Stimulated activated CD4-positive, alpha-beta T cell treated with anti-CD3 and anti-CD28 coated beads, TNF-alpha, amount 100 ng/mL, for 4 hours (primary cell): Measurements from ENCODE around the gene EBLN2.
"Not testable (repeated sequence)": the region's sequence is repeated elsewhere in the genome, so short reads cannot be mapped to it uniquely, and the experiment has no call there.

Experiments used
- DNase-seq, 3 experiments: peaks; one replicate each; pipeline ENCODE4 v3.0.0-alpha.2; 2020; ENCODE audit warnings: low read depth in 3 of 3

EBLN2 gene

GRCh38 chr3:73060302-73060723, 1.1 kb upstream of the EBLN2 start:
- DNase-seq, result no peak

GRCh38 chr3:73066243-73066642, 4.8 kb downstream of the EBLN2 start:
- DNase-seq, result not testable (repeated sequence)

DNA sequence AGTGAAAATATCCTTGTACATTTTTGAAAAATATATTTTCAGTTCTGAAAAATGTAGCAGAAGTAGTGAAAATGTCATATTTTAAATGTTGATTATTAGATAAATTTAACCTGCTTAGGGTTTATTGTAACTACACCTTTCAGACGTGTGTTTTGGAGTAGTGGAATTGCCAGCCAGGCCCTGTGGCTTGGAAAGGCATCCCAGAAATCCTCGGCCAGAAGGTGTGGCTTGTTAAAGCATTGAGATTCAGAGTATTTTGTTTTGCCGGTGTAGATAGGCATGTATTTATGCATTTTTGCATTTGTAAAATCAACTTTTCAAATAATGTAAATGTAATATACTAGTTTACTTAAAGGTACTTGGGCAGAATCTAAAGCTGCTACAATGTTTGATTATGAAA, 7.0 kb downstream of the EBLN2 start:
- no peak for DNase-seq

DNA sequence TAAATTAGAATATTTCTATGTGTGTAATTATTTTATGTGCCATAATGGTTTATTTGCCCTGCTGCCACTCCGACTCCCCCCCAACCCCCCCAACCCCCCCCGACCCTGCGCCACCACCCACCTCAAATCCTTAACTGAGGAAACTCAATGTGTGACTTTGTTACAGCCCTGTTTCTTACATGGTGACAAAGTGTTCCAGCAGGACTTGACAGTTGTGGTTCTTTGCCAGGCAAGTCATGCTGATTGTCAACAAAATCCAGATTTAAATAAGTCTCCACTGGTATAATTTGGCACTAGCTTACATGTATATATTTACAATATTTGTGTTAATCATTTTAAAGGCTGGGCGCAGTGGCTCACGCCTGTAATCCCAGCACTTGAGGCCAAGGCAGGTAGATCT, 7.7 kb downstream of the EBLN2 start:
- DNase-seq, result no peak

- DNase-seq, result no peak
Measured at GRCh38 chr3:73069775-73070444, 8.5 kb downstream of the EBLN2 start.

GRCh38 chr3:73070675-73071575, 9.5 kb downstream of the EBLN2 start:
- DNase-seq, result no peak

- no peak for DNase-seq
Measured at GRCh38 chr3:73071952-73072351, 10.5 kb downstream of the EBLN2 start.

GRCh38 chr3:73072634-73073033, 11.2 kb downstream of the EBLN2 start:
- no peak for DNase-seq

- DNase-seq, result no peak
Measured at GRCh38 chr3:73073091-73073707, 11.7 kb downstream of the EBLN2 start.

- DNase-seq, result no peak
Measured at GRCh38 chr3:73074781-73075180, 13.3 kb downstream of the EBLN2 start.

GRCh38 chr3:73080216-73080966, 18.9 kb downstream of the EBLN2 start:
- no peak for DNase-seq

GRCh38 chr3:73081140-73081539, 19.7 kb downstream of the EBLN2 start:
- no peak for DNase-seq

- no peak for DNase-seq
Measured at GRCh38 chr3:73084170-73084569, 22.7 kb downstream of the EBLN2 start.

DNA sequence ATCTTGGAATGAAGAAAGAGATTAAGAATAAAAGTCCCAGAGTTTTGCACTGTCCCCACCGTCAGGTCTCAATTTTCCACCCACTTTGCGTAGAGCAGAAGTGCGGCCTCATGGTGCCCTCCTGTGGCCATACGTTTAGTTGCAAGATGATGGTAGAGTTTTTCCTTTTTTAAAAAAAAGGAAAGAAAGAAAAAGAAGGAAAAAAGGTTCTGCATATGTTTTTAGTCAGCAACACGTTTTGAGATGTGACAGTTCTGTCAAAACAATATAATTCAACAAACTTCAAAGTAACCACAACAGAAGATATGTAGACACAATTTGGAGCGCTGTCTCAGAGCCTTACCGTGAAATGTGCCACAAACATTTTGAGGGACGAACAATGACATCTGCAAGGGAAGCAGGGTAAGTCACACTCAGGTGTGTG, 24.6 kb downstream of the EBLN2 start:
- peak; percentile 9 to 31 (median 11) for DNase-seq

- DNase-seq, result no peak
Measured at GRCh38 chr3:73094129-73094528, 32.7 kb downstream of the EBLN2 start.

- DNase-seq, result no peak
Measured at GRCh38 chr3:73094951-73095350, 33.5 kb downstream of the EBLN2 start.

DNA sequence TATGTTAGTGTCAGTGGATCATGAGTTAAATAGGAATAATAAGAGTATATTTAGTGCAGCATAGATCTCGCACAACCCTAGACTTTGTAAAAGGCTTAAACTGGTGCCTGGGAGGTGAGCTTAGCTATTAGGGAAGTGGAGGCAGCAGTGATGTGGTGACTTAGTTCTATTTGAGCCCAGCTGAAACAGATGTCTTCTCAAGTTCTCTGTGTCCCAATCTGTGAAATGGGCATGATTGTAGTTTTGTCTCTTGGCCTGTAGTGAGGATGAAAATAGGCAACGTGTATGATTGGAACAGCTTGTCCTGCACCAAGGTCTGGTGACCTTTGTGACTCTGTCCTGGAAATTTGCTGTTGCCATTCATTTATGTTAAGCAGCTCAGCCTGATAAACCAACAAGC, 34.7 kb downstream of the EBLN2 start:
- no peak for DNase-seq

- DNase-seq, result no peak
Measured at GRCh38 chr3:73098026-73098425, 36.6 kb downstream of the EBLN2 start.

DNA sequence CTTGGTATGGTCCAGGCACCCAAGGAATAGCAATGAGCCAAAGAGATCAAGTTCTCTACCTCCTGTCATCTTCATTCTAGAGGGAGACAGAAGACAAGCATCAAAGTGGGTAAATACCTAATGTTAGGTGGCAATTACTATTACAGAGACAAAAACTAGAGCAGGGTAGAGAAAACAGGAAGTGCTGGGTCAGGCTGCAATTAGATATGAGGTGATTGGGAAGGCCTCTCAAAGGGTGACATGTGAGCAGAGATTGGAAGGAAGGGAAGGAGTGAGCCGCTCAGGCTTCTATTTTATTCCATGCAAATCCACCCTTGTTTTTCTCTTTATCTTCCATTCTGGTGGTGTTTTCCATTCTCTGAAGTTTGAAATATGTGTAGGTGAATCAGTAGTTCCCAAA, 37.4 kb downstream of the EBLN2 start:
- no peak for DNase-seq

GRCh38 chr3:73100741-73101559, 39.5 kb downstream of the EBLN2 start:
- peak; percentile 49 to 58 (median 55) for DNase-seq

DNA sequence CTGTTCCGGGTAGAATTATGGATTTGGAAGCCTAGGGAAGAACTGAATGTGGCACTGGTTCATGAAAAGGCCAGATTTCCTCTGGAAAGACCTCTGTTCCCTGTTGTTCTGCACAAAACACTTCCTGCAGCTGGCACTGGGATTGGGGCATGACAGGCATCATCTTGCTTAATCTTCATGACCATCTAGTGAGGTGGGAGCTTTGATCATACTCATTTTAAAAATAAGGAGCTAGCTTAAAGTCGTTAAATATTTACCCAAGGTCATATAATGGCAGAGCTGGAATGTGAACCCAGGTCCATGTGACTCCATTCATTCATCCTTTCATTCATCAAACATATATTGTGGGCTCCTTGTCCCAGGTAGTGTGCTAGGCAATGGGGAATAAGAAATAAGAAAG, 40.4 kb downstream of the EBLN2 start:
- no peak for DNase-seq
